Skeletal muscle satellite cell (primary cell): ENCODE data around the gene ADD1.

Source experiments
- H3K27me3 ChIP-seq: 2 replicates; pipeline ENCODE4 v1.7.0; 2013; ENCODE audit warnings: low read length; ENCODE audit not compliant: control insufficient read depth, insufficient read depth
- H3K36me3 ChIP-seq: 2 replicates; pipeline ENCODE4 v1.7.0; 2013; ENCODE audit warnings: mild to moderate bottlenecking, control low read depth, low read length; ENCODE audit not compliant: insufficient read depth
- H3K4me1 ChIP-seq: 2 replicates; pipeline ENCODE4 v1.7.0; 2013; ENCODE audit warnings: low read length; ENCODE audit not compliant: control insufficient read depth, insufficient read depth
- H3K4me2 ChIP-seq: 2 replicates; pipeline ENCODE4 v1.7.0; 2013; ENCODE audit warnings: mild to moderate bottlenecking, low read length
- H3K4me3 ChIP-seq: 2 replicates; pipeline ENCODE4 v1.7.0; 2013; ENCODE audit warnings: low read length
- H3K9ac ChIP-seq: 2 replicates; pipeline ENCODE4 v1.7.0; 2013; ENCODE audit warnings: mild to moderate bottlenecking, low read depth, low read length, moderate library complexity
- H3K9me3 ChIP-seq: replicated peaks from 2 replicates; pipeline ENCODE4 v1.7.0; 2013; ENCODE audit warnings: mild to moderate bottlenecking, control low read depth, low read length

The ADD1 gene

GRCh38 chr4:2887343-2887742 lies 43.7 kb downstream of the ADD1 start:
- Histone ChIP-seq H3K36me3 (peaks cover 43% of the 10 kb centered on the region), H3K9me3 (no peaks in the 10 kb centered on the region)

GRCh38 chr4:2888886-2889285 lies 45.2 kb downstream of the ADD1 start:
- no peaks in the 10 kb centered on the region for H3K9me3 ChIP-seq
- H3K4me2 ChIP-seq, result no peak overlapping the region
- peaks cover 40% of the 10 kb centered on the region for H3K36me3 ChIP-seq
- peaks cover 7% of the 10 kb centered on the region for H3K4me1 ChIP-seq
- no peak overlapping the region for H3K9ac ChIP-seq
- H3K27me3 ChIP-seq, result no peaks in the 10 kb centered on the region
- no peak overlapping the region for H3K4me3 ChIP-seq

More at GRCh38 chr4:2887343-2887742, 43.7 kb downstream of the ADD1 start:
- Histone ChIP-seq H3K4me1 (peaks cover 9% of the 10 kb centered on the region), H3K4me3 (no peak overlapping the region), H3K27me3 (no peaks in the 10 kb centered on the region), H3K4me2 (no peak overlapping the region), H3K9ac (no peak overlapping the region)

DNA sequence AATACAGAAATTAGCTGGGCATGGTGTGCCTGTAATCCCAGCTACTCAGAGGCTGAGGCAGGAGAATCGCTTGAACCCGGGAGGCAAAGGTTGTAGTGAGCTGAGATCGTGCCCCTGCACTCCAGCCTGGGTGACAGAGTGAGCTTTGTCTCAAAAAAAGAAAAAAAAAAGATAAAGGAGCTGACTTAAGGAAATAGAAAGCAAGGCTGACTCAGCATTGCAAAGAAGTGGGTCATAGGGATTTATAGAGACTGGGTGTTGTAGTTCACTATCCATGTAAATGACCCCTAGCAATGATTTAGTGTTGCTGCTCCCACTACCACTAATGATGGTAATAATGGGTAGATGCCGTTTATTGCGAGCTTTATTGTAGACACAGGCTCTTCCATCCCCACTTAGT lies 47.6 kb downstream of the ADD1 start:
- peaks cover 7% of the 10 kb centered on the region for H3K4me1 ChIP-seq
- H3K36me3 ChIP-seq, result peaks cover 41% of the 10 kb centered on the region
- no peak overlapping the region for H3K9ac ChIP-seq
- H3K4me3 ChIP-seq, result no peak overlapping the region
- no peaks in the 10 kb centered on the region for H3K27me3 ChIP-seq
- H3K9me3 ChIP-seq, result no peaks in the 10 kb centered on the region
- no peak overlapping the region for H3K4me2 ChIP-seq

GRCh38 chr4:2893772-2894171 lies 50.1 kb downstream of the ADD1 start:
- peaks cover 53% of the 10 kb centered on the region for H3K36me3 ChIP-seq
- peaks cover 7% of the 10 kb centered on the region for H3K4me1 ChIP-seq
- no peak overlapping the region for H3K9ac ChIP-seq
- no peaks in the 10 kb centered on the region for H3K27me3 ChIP-seq
- no peak overlapping the region for H3K4me3 ChIP-seq
- H3K9me3 ChIP-seq, result no peaks in the 10 kb centered on the region
- no peak overlapping the region for H3K4me2 ChIP-seq

GRCh38 chr4:2898001-2898400 lies 54.4 kb downstream of the ADD1 start:
- H3K27me3 ChIP-seq, result no peaks in the 10 kb centered on the region
- no peaks in the 10 kb centered on the region for H3K9me3 ChIP-seq
- no peak overlapping the region for H3K4me3 ChIP-seq
- no peak overlapping the region for H3K9ac ChIP-seq
- peaks cover 75% of the 10 kb centered on the region for H3K36me3 ChIP-seq
- peaks cover 6% of the 10 kb centered on the region for H3K4me1 ChIP-seq
- H3K4me2 ChIP-seq, result no peak overlapping the region

DNA sequence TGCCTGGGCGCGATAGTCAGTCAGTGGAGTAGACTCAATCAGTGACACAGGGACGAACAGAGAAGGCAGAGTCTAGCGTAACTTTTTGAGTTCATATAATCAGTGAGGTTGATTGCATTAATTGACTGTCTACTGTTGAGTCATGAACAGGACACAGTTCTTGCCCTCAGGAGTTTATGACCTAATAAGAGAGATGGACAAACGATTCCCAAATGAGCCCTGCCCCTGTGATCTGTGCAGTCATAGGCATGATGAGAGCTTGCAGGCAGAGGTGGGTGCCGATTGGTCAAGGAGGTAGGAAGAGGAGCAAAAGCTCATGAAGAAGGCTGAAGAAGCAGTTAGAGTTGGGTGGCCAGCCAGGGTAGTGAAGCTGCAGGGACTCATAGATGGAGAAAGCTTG lies 57.1 kb downstream of the ADD1 start:
- H3K4me1 ChIP-seq, result peaks cover 6% of the 10 kb centered on the region
- peaks cover 78% of the 10 kb centered on the region for H3K36me3 ChIP-seq
- no peak overlapping the region for H3K4me2 ChIP-seq
- H3K9ac ChIP-seq, result no peak overlapping the region
- H3K27me3 ChIP-seq, result no peaks in the 10 kb centered on the region
- no peaks in the 10 kb centered on the region for H3K9me3 ChIP-seq
- no peak overlapping the region for H3K4me3 ChIP-seq

GRCh38 chr4:2901186-2901585 lies 57.5 kb downstream of the ADD1 start:
- Histone ChIP-seq H3K9ac (no peak overlapping the region), H3K27me3 (no peaks in the 10 kb centered on the region), H3K9me3 (no peaks in the 10 kb centered on the region)

GRCh38 chr4:2902126-2902525 lies 58.5 kb downstream of the ADD1 start:
- H3K4me1 ChIP-seq, result peaks cover 6% of the 10 kb centered on the region
- no peak overlapping the region for H3K4me2 ChIP-seq
- peaks cover 76% of the 10 kb centered on the region for H3K36me3 ChIP-seq
- H3K27me3 ChIP-seq, result no peaks in the 10 kb centered on the region
- no peak overlapping the region for H3K4me3 ChIP-seq
- H3K9me3 ChIP-seq, result no peaks in the 10 kb centered on the region
- H3K9ac ChIP-seq, result no peak overlapping the region

More at GRCh38 chr4:2901186-2901585, 57.5 kb downstream of the ADD1 start:
- Histone ChIP-seq H3K4me2 (no peak overlapping the region), H3K36me3 (peaks cover 77% of the 10 kb centered on the region), H3K4me1 (peaks cover 6% of the 10 kb centered on the region), H3K4me3 (no peak overlapping the region)

DNA sequence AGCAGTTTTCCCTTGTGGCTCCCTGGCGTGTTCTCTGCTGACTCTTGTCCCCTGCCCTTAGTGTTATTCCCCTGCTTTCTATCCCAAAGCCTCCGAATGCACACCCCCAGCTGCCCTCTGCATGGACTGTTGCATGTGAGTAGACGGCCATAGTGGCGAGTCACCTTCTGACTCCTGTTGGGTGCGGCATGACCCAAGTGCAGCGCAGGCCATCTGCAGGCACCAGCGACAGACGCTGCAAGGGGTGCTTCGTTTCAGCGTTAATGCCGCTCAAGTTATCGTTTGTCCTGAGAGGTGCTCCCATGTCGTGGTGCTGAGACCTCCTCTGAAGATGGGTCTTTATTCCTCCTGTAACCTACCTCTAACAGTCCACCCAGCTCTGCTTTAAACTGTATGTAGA lies 61.9 kb downstream of the ADD1 start:
- H3K9me3 ChIP-seq, result no peaks in the 10 kb centered on the region
- no peak overlapping the region for H3K9ac ChIP-seq
- H3K36me3 ChIP-seq, result peaks cover 79% of the 10 kb centered on the region
- H3K4me1 ChIP-seq, result peaks cover 6% of the 10 kb centered on the region
- H3K4me3 ChIP-seq, result no peak overlapping the region
- no peaks in the 10 kb centered on the region for H3K27me3 ChIP-seq
- no peak overlapping the region for H3K4me2 ChIP-seq

GRCh38 chr4:2906218-2906617 lies 62.6 kb downstream of the ADD1 start:
- H3K36me3 ChIP-seq, result peaks cover 80% of the 10 kb centered on the region

GRCh38 chr4:2907226-2907625 lies 63.6 kb downstream of the ADD1 start:
- H3K27me3 ChIP-seq, result no peaks in the 10 kb centered on the region
- H3K4me1 ChIP-seq, result no peaks in the 10 kb centered on the region
- H3K36me3 ChIP-seq, result peaks cover 82% of the 10 kb centered on the region
- no peaks in the 10 kb centered on the region for H3K9me3 ChIP-seq
- H3K4me3 ChIP-seq, result no peak overlapping the region
- no peak overlapping the region for H3K9ac ChIP-seq
- H3K4me2 ChIP-seq, result no peak overlapping the region

More at GRCh38 chr4:2906218-2906617, 62.6 kb downstream of the ADD1 start:
- Histone ChIP-seq H3K27me3 (no peaks in the 10 kb centered on the region), H3K9me3 (no peaks in the 10 kb centered on the region), H3K4me3 (no peak overlapping the region), H3K4me2 (no peak overlapping the region), H3K4me1 (peaks cover 1% of the 10 kb centered on the region), H3K9ac (no peak overlapping the region)

GRCh38 chr4:2907706-2908293 lies 64.2 kb downstream of the ADD1 start:
- H3K9me3 ChIP-seq, result no peaks in the 10 kb centered on the region
- H3K4me1 ChIP-seq, result no peaks in the 10 kb centered on the region
- H3K36me3 ChIP-seq, result peaks cover 83% of the 10 kb centered on the region
- H3K9ac ChIP-seq, result no peak overlapping the region
- H3K27me3 ChIP-seq, result no peaks in the 10 kb centered on the region
- no peak overlapping the region for H3K4me3 ChIP-seq
- no peak overlapping the region for H3K4me2 ChIP-seq
